GM18858 (cell line): ENCODE data around the gene GBF1.
"Not testable (repeated sequence)": the region's sequence is repeated elsewhere in the genome, so short reads cannot be mapped to it uniquely, and the experiment has no call there.

Source experiments
- ATAC-seq: cut with Tn5 transposase; IDR thresholded peaks from one replicate; pipeline ENCODE4 v1.9.1; 2021; ENCODE audit not compliant: unreplicated experiment

GBF1 gene

DNA sequence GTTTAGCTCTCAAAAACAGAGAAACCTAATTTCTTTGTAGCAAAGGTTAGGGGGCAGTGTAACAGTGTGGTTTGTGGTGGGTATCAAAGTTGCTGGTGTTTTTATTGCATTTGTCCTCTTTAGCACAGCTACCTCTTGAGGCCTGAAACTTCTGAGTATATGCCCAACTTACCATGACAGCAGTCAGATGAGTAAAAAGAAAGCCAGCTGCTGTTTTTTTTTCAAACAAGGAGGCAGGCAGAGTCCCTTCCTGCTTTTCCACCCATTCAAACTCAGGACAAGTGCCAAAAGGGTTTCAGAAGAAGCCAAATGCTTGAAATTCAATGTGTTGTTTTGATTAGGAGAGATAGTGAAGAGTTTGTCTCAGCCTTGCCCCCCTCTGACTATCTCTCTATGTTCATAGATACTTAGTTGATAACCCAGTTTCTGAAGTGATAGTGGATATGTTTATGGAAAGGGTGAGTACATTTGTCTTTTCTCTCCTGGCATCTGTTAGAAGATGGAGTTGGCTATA lies 23.1 kb downstream of the GBF1 start:
- ATAC-seq: no peak

DNA sequence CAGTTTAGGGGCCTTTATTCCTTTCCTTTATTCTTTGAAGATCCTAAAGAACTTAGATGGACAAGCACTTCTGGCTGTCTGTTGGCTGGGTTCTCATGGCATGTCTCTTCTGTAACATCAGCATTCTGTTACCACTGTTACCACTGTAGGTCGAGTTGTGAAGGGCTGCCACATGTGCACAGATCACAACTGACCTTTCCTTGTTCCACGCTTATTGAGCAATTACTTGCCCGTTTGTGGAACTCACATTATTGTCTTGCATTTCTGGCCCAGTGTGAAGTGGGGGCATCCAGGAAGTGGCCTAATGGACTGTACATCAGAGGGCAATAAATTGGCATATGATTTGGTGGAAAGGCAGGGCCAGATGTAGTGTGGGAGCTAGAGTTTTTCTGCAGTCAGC lies 23.7 kb downstream of the GBF1 start:
- ATAC-seq: no peak

DNA sequence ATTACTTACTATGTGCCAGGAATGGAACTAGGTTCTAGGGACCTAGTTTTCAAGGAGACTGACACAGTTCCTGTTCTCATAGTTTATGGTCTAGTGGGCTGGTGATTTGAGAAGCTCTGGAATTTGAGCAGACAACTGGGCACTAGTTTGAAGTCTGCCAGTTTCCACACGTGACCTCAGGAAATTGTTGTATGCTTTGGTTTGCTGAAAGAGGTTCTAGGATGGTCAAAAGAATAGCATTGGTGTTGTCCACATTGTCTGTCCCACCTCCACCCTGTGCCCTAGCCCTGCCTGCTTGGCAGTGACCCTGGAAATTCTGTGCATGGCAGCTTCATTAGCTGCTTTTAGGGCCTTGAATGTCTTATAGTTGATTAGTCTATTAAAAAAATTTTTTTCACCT lies 28.7 kb downstream of the GBF1 start:
- ATAC-seq: no peak

DNA sequence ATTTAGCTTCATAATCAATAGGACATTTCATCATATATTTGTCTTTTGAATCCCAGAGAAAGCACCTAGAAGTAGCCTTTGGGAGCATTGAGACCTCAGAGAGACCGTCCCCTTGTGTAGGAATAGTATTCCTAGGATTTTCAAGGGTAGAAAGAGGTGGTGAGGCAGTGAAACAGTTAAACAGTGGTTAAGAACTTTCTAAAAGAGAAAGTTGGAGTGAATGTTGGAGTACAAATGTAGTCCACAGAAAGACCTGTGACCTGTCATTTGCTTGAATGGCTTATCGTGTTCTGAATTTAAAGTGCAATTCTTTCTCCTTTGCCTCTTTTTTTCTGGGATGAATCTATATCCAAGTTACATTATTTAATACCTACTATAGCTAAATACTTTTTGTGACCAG lies 30.0 kb downstream of the GBF1 start:
- ATAC-seq: no peak

GRCh38 chr10:102279104-102279503 lies 33.8 kb downstream of the GBF1 start:
- ATAC-seq: no peak

GRCh38 chr10:102280397-102281101 lies 35.2 kb downstream of the GBF1 start:
- no peak for ATAC-seq

- ATAC-seq: no peak
Observed at GRCh38 chr10:102281102-102281487, 35.8 kb downstream of the GBF1 start.

DNA sequence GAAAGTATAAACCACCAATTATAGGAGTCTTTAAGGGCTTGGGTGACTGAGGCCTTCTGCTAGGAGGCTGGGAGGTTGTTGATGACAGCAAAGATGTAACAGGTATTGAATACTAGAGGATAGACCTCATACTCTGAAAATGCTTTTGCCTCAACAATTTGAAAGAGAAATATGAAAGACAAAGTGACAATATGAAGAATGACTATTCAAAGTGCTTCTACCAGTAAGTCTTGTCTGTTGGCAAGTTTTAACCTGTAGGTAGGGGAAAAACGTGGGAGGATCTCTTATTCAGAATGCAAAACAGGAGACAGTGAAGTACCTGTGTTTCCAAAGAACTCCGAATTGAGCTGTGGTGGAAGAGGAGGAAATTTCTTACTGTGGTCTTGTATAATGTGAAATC lies 38.2 kb downstream of the GBF1 start:
- no peak for ATAC-seq

- no peak for ATAC-seq
Observed at GRCh38 chr10:102283890-102284289, 38.6 kb downstream of the GBF1 start.

DNA sequence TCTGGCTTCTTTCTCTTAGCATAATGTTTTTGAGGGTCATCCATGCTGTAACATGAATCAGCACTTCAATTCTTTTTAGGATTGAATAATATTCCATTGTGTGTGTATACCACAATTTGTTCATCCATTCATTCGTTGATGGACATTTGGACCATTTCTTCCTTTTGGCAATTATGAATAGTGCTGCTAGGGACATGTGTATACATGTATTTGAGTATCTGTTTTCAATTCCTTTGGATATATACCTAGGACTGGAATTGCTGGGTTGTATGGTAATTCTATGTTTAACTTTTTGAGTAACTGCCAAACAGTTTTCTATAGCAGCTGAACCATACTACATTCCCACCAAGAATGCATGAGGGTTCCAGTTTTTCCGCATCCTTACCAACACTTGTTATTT lies 39.2 kb downstream of the GBF1 start:
- ATAC-seq: no peak

- ATAC-seq: no peak
Observed at GRCh38 chr10:102285133-102285532, 39.8 kb downstream of the GBF1 start.

DNA sequence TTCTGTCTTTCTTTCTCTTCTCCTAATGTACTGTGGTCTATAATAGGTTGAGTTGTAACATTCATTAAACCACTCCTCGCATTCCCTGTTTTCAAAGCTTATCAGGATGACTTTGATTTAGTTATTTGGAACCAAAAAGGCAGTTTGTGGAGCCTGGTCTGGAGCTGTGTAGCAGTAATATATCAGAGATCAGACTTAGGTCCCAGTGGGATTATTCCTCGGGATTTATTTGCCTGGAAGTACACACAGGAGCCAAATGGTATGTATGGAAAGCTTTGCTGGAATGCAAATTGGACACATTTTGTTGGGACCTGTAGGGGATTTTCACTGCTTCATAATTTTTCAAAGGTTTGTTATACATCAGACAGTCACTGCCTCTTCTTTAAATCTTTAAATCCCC lies 40.9 kb downstream of the GBF1 start:
- no peak for ATAC-seq

GRCh38 chr10:102287538-102287937 lies 42.2 kb downstream of the GBF1 start:
- no peak for ATAC-seq

DNA sequence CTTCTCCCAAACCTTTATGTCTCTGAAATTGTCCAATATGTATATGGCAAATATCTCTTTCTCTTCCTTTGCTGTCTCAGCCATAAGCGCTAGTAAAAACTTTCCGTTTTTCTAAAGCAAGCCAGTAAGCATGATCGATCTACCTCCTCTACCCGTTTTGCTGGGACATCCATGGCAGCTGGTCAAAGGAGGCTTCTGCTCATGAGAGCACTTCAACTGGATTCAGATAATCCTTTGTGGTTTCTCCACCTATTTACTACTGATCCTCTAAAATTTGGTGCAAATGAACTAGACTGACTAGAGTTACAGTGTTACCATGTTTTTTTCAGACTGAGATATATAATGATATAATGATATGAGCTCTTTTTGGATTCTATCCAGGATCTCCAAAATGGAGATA lies 42.7 kb downstream of the GBF1 start:
- ATAC-seq: no peak

- ATAC-seq: no peak
Observed at GRCh38 chr10:102289356-102289755, 44.0 kb downstream of the GBF1 start.

GRCh38 chr10:102289840-102290239 lies 44.5 kb downstream of the GBF1 start:
- ATAC-seq: no peak

- no peak for ATAC-seq
Observed at GRCh38 chr10:102291221-102291905, 46.0 kb downstream of the GBF1 start.

- no peak for ATAC-seq
Observed at GRCh38 chr10:102297101-102297500, 51.8 kb downstream of the GBF1 start.

- ATAC-seq: no peak
Observed at GRCh38 chr10:102298899-102299298, 53.6 kb downstream of the GBF1 start.

GRCh38 chr10:102299873-102300272 lies 54.5 kb downstream of the GBF1 start:
- no peak for ATAC-seq

GRCh38 chr10:102300278-102300843 lies 55.0 kb downstream of the GBF1 start:
- ATAC-seq: no peak

DNA sequence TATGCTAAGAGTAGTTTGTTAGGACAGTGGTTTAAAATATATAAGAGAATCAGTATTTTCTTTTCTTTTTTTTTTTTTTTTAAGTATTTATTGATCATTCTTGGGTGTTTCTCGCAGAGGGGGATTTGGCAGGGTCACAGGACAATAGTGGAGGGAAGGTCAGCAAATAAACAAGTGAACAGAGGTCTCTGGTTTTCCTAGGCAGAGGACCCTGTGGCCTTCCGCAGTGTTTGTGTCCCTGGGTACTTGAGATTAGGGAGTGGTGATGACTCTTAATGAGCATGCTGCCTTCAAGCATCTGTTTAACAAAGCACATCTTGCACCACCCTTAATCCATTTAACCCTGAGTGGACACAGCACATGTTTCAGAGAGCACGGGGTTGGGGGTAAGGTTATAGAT lies 55.6 kb downstream of the GBF1 start:
- not testable (repeated sequence) for ATAC-seq
